Ovary (tissue), 9 donors: ENCODE results near the gene DYNC1LI1. TPM values are rescaled to one million over a fixed set of nuclear protein-coding genes. Genes with fewer than 3 reads are reported as not detected.

Source experiments
- DNase-seq, 5 donors: peaks; one replicate each; pipeline ENCODE4 v3.0.0-alpha.2; 2019 to 2020
- H3K27ac ChIP-seq, 2 donors: fragments of 200-600 bp; one replicate each; pipeline versions ENCODE4 v1.5.1 to v1.8.0; 2019 to 2022
- H3K27me3 ChIP-seq: fragments of 200-600 bp; one replicate; pipeline ENCODE4 v1.8.0; 2022
- H3K36me3 ChIP-seq: fragments of 200-600 bp; sonication (generic); one replicate; pipeline ENCODE4 v1.5.1; 2019
- H3K4me1 ChIP-seq: one replicate; pipeline ENCODE4 v1.8.1; 2013; ENCODE audit warnings: mild to moderate bottlenecking, moderate library complexity; ENCODE audit not compliant: insufficient read depth
- H3K4me3 ChIP-seq: fragments of 200-600 bp; sonication (generic); one replicate; pipeline ENCODE4 v1.5.1; 2017
- H3K9me3 ChIP-seq, 2 donors: fragments of 200-600 bp in 1 of 2; sonication (generic) in 1 of 2; one replicate each; pipeline versions ENCODE4 v1.5.1 to v1.8.1; 2013 to 2019; ENCODE audit warnings: mild to moderate bottlenecking in 1 of 2, moderate library complexity in 1 of 2
- EP300 ChIP-seq: sonication (generic); formaldehyde crosslinking; IDR thresholded peaks from one replicate; pipeline ENCODE4 v1.6.1; 2017; ENCODE audit warnings: antibody characterized with exemption
- POLR2A ChIP-seq: fragments of 450-650 bp; IDR thresholded peaks from one replicate; pipeline ENCODE4 v1.6.1; 2017; ENCODE audit warnings: antibody characterized with exemption, mild to moderate bottlenecking, moderate library complexity
- WGBS, 3 donors: extraction: QIAGEN DNeasy Blood & Tissue Kit in 1 of 3; methylation state at CpG; one replicate each; pipeline versions ENCODE4 v1.1.5 to v1.1.7; 2013 to 2017; 5-methylcytosine and 5-hydroxymethylcytosine counted together
- intact Hi-C, 4 donors: fragments of 100-400 bp; cut with DNase I; formaldehyde crosslinking; loops; one replicate each; pipeline versions ENCODE4 v1.11.0 to v1.15.1; 2022 to 2023
- polyA plus RNA-seq, 2 donors: library from polyadenylated mRNA; stranded (reverse); fragments of 200-250 nt in 1 of 2; fragments of 350-450 nt in 1 of 2; fragmentation: Illumina TruSeq in 1 of 2; extraction: RNeasy Lipid Tissue Mini Kit (QIAGEN cat#74804) in 1 of 2; gene quantifications; one replicate each; pipeline ENCODE4 v1.2.3, GENCODE V29; 2013 to 2014
- total RNA-seq, 7 donors: library from RNA; depleted of rRNA in 2 of 7; stranded (reverse); fragments of >200 nt in 2 of 7; fragmentation: NEBNext Ultra II Directional in 3 of 7; extraction: Animal tissue kit (Norgen Biotek cat#: 25700) in 3 of 7; gene quantifications; one replicate each; pipeline versions ENCODE4 v1.1.0 to v1.2.4, GENCODE V29; 2016 to 2023
- TF ChIP-seq, protein P1 (sequence below), 3 donors: fragments of 450-650 bp in 2 of 3; fragments of 200-600 bp in 1 of 3; IDR thresholded peaks; one replicate each; pipeline versions ENCODE4 v1.5.1 to v1.8.0; 2016 to 2022; ENCODE audit warnings: antibody characterized with exemption in 3 of 3, mild to moderate bottlenecking in 1 of 3
- donor health status: DM: no; HTN: no; CAD: no; lungs with moderate emphysema.
- donor health status: DM: no; HTN: no; CAD: no.
- donor health status: Bipolar disorder and iron deficiency.
- donor health status: DM: yes; HTN: yes; CAD: no.
- donor health status: DM: no; HTN: no; CAD: no.
- donor health status: DM: yes; HTN: yes; CAD: no.

The DYNC1LI1 gene
- total and polyA plus RNA-seq, 9 donors = 21.0 to 37.8 (median 26.6) TPM

DNA sequence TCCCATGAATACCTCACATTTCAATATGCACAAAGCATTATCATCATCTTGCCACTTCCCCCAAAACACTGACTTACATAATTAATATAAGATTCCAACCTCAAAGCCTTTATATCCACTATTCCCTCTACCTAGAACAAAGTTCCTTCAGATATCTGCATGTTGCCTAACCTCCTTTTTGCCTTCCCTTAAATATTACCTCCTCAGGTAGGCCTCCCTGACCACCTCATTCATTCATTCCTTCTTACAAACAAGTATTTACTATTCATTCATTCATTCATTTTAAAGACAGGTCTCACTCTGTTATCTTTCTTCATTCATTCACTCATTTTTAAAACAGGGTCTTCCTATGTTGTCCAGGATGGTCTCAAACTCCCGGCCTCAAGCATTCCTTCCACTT is 18.6 kb downstream of the DYNC1LI1 start:
- H3K4me3 ChIP-seq = no peak overlapping the region
- H3K9me3 ChIP-seq = no peaks in the 10 kb centered on the region
- H3K4me1 ChIP-seq = peaks cover 2% of the 10 kb centered on the region
- no peaks in the 10 kb centered on the region for H3K27me3 ChIP-seq
- no peak for DNase-seq
- intact Hi-C loops = no loop called here
- WGBS, 3 donors = 96 to 100% (median 97%) methylated on average over 1 of the region's 1 CpG
- H3K27ac ChIP-seq = no peak overlapping the region
- TF ChIP-seq, protein P1, sequence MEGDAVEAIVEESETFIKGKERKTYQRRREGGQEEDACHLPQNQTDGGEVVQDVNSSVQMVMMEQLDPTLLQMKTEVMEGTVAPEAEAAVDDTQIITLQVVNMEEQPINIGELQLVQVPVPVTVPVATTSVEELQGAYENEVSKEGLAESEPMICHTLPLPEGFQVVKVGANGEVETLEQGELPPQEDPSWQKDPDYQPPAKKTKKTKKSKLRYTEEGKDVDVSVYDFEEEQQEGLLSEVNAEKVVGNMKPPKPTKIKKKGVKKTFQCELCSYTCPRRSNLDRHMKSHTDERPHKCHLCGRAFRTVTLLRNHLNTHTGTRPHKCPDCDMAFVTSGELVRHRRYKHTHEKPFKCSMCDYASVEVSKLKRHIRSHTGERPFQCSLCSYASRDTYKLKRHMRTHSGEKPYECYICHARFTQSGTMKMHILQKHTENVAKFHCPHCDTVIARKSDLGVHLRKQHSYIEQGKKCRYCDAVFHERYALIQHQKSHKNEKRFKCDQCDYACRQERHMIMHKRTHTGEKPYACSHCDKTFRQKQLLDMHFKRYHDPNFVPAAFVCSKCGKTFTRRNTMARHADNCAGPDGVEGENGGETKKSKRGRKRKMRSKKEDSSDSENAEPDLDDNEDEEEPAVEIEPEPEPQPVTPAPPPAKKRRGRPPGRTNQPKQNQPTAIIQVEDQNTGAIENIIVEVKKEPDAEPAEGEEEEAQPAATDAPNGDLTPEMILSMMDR (IDR thresholded peaks at IDR 0.05) = no peak
- no peaks in the 10 kb centered on the region for H3K36me3 ChIP-seq

DNA sequence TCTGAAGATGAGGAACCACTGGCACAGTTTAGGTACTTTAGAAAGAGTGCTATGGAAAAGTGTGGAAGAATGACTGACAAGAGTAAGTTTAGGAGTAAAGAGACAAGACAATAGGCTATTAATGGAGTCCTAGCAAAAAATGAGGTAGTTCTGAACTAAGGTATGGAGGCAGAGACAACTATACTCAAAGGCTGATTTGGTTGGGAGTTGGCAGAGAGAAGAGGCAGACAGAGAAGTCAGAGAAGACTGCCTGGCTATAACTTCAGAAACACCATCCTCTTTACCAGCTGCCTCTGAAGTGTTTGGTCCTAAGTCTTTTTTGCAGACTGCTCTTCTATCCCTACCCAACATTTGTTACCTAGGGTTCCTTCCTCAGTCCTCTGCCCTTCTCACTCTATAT is 19.2 kb downstream of the DYNC1LI1 start:
- no peaks in the 10 kb centered on the region for H3K9me3 ChIP-seq
- TF ChIP-seq, protein P1 (IDR thresholded peaks at IDR 0.05) = no peak
- TF ChIP-seq EP300 (no peak), POLR2A (no peak)
- intact Hi-C loops = no loop called here
- no peak overlapping the region for H3K4me3 ChIP-seq
- H3K4me1 ChIP-seq = peaks cover 2% of the 10 kb centered on the region
- DNase-seq = no peak
- H3K36me3 ChIP-seq = no peaks in the 10 kb centered on the region
- H3K27me3 ChIP-seq = no peaks in the 10 kb centered on the region
- H3K27ac ChIP-seq = no peak overlapping the region

DNA sequence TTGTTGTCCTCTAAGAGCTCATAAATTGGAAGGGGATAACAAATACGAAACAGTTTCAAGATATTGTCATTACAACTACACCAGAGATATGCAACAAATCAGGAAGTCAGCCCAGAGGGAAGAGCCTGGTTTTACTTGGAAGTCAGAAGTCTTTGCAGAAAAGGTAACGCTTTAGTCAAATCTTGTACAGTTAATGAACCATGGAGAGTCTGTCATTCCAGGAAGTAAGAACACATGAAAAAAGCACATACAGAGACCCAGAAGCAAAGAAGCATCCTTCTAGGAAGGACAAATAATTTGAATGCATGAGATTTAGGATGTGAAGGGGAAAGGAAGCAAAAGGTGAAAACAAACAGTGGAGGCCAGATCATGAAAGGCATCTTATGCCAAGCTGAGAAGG is 19.6 kb downstream of the DYNC1LI1 start:
- WGBS, 3 donors = 81 to 86% (median 81%) methylated on average over 2 of the region's 2 CpGs
- intact Hi-C loops = no loop called here
- H3K4me3 ChIP-seq = no peak overlapping the region
- DNase-seq = no peak
- no peaks in the 10 kb centered on the region for H3K36me3 ChIP-seq
- peaks cover 2% of the 10 kb centered on the region for H3K4me1 ChIP-seq
- no peak overlapping the region for H3K27ac ChIP-seq
- TF ChIP-seq POLR2A = no peak
- no peak for TF ChIP-seq EP300
- TF ChIP-seq, protein P1 (IDR thresholded peaks at IDR 0.05) = no peak
- no peaks in the 10 kb centered on the region for H3K27me3 ChIP-seq
- H3K9me3 ChIP-seq = no peaks in the 10 kb centered on the region

DNA sequence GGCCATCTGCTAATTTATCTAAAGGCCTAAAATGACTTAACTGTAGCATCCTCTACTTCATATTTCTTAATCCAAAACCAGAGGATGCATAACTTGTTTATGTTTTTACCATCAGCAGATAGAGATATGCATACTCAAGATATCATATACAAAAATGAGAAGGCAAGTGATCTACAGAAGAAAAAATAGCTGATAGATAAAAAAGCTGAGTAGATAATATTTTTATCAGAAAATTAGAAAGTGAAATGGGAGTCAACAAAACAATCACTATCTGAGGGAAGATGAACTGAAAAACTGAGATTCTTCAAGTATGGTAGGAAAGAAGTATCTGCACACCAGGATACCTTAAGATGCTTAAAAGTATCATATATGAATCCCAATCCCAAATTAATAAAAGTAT is 25.4 kb downstream of the DYNC1LI1 start:
- Histone ChIP-seq H3K4me1 (no peaks in the 10 kb centered on the region), H3K27me3 (no peaks in the 10 kb centered on the region), H3K4me3 (no peak overlapping the region), H3K27ac (no peak overlapping the region), H3K36me3 (no peaks in the 10 kb centered on the region), H3K9me3 (no peaks in the 10 kb centered on the region)
- TF ChIP-seq, protein P1 (IDR thresholded peaks at IDR 0.05) = no peak
- TF ChIP-seq EP300 = no peak
- no peak for TF ChIP-seq POLR2A
- DNase-seq = no peak
- intact Hi-C loops = no loop called here

GRCh38 chr3:32544894-32545293 is 25.8 kb downstream of the DYNC1LI1 start:
- Histone ChIP-seq H3K36me3 (no peaks in the 10 kb centered on the region), H3K27ac (no peak overlapping the region), H3K4me1 (no peaks in the 10 kb centered on the region), H3K9me3 (no peaks in the 10 kb centered on the region), H3K4me3 (no peak overlapping the region), H3K27me3 (no peaks in the 10 kb centered on the region)
- intact Hi-C loops = no loop called here
- WGBS, 3 donors = 81 to 90% (median 84%) methylated on average over 2 of the region's 2 CpGs
- no peak for DNase-seq
- TF ChIP-seq, protein P1 (IDR thresholded peaks at IDR 0.05) = no peak
- TF ChIP-seq POLR2A = no peak
- no peak for TF ChIP-seq EP300
